ENCODE results near the gene C11orf21.

C11orf21 gene

DNA sequence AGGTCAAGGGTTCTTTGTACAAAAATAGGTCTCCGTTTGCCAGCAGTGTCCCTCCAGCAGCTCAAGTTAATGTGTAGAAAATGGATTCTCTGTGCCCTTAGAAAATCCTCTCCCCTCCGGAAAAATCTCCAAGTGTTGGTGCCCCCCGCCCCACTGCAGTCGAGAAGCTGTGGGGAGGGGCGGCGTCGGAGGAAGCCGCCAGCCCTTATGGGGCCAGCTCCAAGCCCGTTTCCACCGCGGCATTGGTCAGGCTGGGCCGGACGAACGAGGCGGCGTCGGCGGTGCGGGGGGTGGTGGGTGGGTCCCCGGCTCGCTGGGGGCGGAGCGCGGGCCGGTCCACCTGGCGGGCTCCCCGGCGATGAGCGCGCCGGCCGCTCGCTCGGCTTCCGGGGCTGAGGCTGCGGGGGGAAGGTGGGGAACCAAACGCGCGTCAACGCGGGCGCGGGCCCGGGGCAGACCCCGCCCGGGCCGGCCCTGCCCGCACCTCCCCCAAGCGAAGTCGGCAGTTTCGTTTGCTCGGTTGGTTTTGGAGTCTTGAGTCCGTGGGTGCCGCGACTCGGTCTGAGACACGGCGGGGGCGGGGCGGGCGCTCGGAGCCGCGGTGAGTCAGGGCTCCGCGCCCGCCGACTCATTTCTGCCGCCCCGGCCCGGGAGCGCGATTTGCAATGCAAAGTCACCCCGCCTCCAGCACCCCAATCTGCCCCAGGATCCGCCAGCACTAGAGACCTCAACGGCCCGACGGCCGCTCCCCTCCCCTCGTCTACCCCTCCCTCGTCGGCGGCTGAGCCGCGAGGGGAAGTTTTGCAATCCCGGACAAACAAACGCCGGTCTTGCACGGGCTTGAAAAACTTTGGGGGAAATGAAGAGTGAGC is 32.8 kb downstream of the C11orf21 start:
- peak overlapping the region; percentile 99 for H2AFZ ChIP-seq (ENCODE audit: low read length)
- H3K36me3 ChIP-seq (ENCODE audit: insufficient read depth, low read length) = no peaks in the 10 kb centered on the region
- no peaks in the 10 kb centered on the region for H3K9me3 ChIP-seq (ENCODE audit: insufficient read depth, low read depth, low read length)
- peak overlapping the region; percentile 73 for H3K9ac ChIP-seq (ENCODE audit: low read depth, low read length, poor library complexity, severe bottlenecking)
- no peaks in the 10 kb centered on the region for H3K9me2 ChIP-seq (replicated peaks; ENCODE audit: low read depth, low read length)
- no peaks in the 10 kb centered on the region for H3K27me3 ChIP-seq (ENCODE audit: insufficient read depth, low read length, poor library complexity, severe bottlenecking)
- H4K20me1 ChIP-seq (ENCODE audit: insufficient read depth, low read length, poor library complexity, severe bottlenecking) = no peaks in the 10 kb centered on the region
- H3F3A ChIP-seq (ENCODE audit: low read depth) = no peaks in the 10 kb centered on the region
- H3K4me3 ChIP-seq (ENCODE audit: low read length, poor library complexity, severe bottlenecking) = peak overlapping the region; percentile 82
- peak overlapping the region; percentile 75 for H3K4me2 ChIP-seq (ENCODE audit: low read depth, low read length, poor library complexity, severe bottlenecking)
- TF ChIP-seq CTCF (conservative IDR thresholded peaks at IDR 0.05; ENCODE audit: low read length) (no peak), EZH2phosphoT487 (IDR thresholded peaks at IDR 0.05; ENCODE audit: borderline replicate concordance) (no peak)
- H3K79me2 ChIP-seq (ENCODE audit: insufficient read depth, low read length) = no peaks in the 10 kb centered on the region
- H3K4me1 ChIP-seq (ENCODE audit: insufficient read depth, low read length, poor library complexity, severe bottlenecking) = peaks cover 18% of the 10 kb centered on the region

- peak overlapping the region; percentile 73 for H3K9ac ChIP-seq (ENCODE audit: low read depth, low read length, poor library complexity, severe bottlenecking)
- H2AFZ ChIP-seq (ENCODE audit: low read length) = no peak overlapping the region
- H3K4me3 ChIP-seq (ENCODE audit: low read length, poor library complexity, severe bottlenecking) = peak overlapping the region; percentile 82
Measured at GRCh38 chr11:2267851-2268728, 33.6 kb downstream of the C11orf21 start.

More at GRCh38 chr11:2267851-2268728, 33.6 kb downstream of the C11orf21 start:
- Histone ChIP-seq H3K4me1 (ENCODE audit: insufficient read depth, low read length, poor library complexity, severe bottlenecking) (peaks cover 18% of the 10 kb centered on the region), H3K4me2 (ENCODE audit: low read depth, low read length, poor library complexity, severe bottlenecking) (peak overlapping the region; percentile 75), H3K36me3 (ENCODE audit: insufficient read depth, low read length) (no peaks in the 10 kb centered on the region), H3K27me3 (ENCODE audit: insufficient read depth, low read length, poor library complexity, severe bottlenecking) (no peaks in the 10 kb centered on the region), H3K79me2 (ENCODE audit: insufficient read depth, low read length) (no peaks in the 10 kb centered on the region), H3K9me3 (ENCODE audit: insufficient read depth, low read depth, low read length) (no peaks in the 10 kb centered on the region), H4K20me1 (ENCODE audit: insufficient read depth, low read length, poor library complexity, severe bottlenecking) (no peaks in the 10 kb centered on the region), H3F3A (ENCODE audit: low read depth) (no peaks in the 10 kb centered on the region), H3K9me2 (replicated peaks; ENCODE audit: low read depth, low read length) (no peaks in the 10 kb centered on the region)
- no peak for TF ChIP-seq CTCF (conservative IDR thresholded peaks at IDR 0.05; ENCODE audit: low read length)
- TF ChIP-seq EZH2phosphoT487 (IDR thresholded peaks at IDR 0.05; ENCODE audit: borderline replicate concordance) = no peak
